Bone marrow (tissue), 2 donors: Measurements from ENCODE around the gene BCL11A.

Source experiments
- DNase-seq, 2 donors: peaks; one replicate each; lab custom pipeline; 2025; lab: John Stamatoyannopoulos, UW

The BCL11A gene

GRCh38 chr2:60406192-60406591 lies 147.3 kb downstream of the BCL11A start:
- no peak for DNase-seq

- no peak for DNase-seq
Observed at GRCh38 chr2:60405271-60405919, 148.1 kb downstream of the BCL11A start.
